WI38 (cell line): ENCODE results near the gene RAB7B.

Experiments used
- H3K4me3 ChIP-seq: 2 replicates; pipeline ENCODE4 v1.5.1; 2011; ENCODE audit warnings: low read depth, mild to moderate bottlenecking, control low read depth, low read length
- TF ChIP-seq, protein P1 (sequence below): IDR thresholded peaks from 2 replicates; pipeline ENCODE4 v1.5.1; 2012; ENCODE audit warnings: low read depth, mild to moderate bottlenecking, control low read depth, low read length

The RAB7B gene

DNA sequence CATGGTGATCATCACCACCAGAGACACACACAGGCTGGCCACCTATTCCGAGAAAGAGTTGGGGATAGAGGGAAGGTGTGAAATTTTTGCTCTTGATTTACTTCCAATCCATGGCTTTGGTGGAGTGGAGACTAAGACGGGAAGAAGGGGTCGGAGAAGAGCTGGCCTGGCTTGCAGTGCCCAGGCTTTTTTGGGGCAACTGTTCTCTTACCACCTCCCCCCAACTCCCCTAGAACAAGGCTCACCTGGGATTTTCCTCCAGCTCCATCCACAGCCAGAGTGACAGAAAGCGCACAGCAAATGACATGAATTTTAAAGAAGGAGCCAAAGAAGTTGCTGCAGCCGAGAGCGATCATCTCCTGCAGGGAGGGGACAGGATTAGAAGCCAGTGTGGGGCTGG lies 75.9 kb downstream of the RAB7B start:
- H3K4me3 ChIP-seq = no peak overlapping the region
- TF ChIP-seq, protein P1, sequence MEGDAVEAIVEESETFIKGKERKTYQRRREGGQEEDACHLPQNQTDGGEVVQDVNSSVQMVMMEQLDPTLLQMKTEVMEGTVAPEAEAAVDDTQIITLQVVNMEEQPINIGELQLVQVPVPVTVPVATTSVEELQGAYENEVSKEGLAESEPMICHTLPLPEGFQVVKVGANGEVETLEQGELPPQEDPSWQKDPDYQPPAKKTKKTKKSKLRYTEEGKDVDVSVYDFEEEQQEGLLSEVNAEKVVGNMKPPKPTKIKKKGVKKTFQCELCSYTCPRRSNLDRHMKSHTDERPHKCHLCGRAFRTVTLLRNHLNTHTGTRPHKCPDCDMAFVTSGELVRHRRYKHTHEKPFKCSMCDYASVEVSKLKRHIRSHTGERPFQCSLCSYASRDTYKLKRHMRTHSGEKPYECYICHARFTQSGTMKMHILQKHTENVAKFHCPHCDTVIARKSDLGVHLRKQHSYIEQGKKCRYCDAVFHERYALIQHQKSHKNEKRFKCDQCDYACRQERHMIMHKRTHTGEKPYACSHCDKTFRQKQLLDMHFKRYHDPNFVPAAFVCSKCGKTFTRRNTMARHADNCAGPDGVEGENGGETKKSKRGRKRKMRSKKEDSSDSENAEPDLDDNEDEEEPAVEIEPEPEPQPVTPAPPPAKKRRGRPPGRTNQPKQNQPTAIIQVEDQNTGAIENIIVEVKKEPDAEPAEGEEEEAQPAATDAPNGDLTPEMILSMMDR = no peak
